HepG2 (cell line): ENCODE measurements around the gene FZD4. TPM values are rescaled to one million over a fixed set of nuclear protein-coding genes. Genes with fewer than 3 reads are reported as not detected.

Source experiments
- ARNT ChIP-seq: fragments of 450-650 bp; IDR thresholded peaks from 2 replicates; pipeline ENCODE4 v1.6.1; 2017
- DMTF1 ChIP-seq: sonication (generic); formaldehyde crosslinking; IDR thresholded peaks from 2 replicates; pipeline ENCODE4 v1.4.0; 2020; ENCODE audit warnings: mild to moderate bottlenecking, missing genetic modification reagents
- FOSL1 ChIP-seq: sonication (generic); formaldehyde crosslinking; IDR thresholded peaks from 2 replicates; pipeline ENCODE4 v1.9.0; 2021; ENCODE audit warnings: missing genetic modification reagents, borderline replicate concordance
- FOXA1 ChIP-seq, 2 experiments: fragments of 450-650 bp in 1 of 2; sonication (generic) in 1 of 2; formaldehyde crosslinking in 1 of 2; IDR thresholded peaks; 2 replicates each; pipeline versions ENCODE4 v1.4.0 to v1.6.1; 2016 to 2020; ENCODE audit warnings: missing genetic modification reagents in 1 of 2
- KLF16 ChIP-seq, 2 experiments: sonication (generic) in 1 of 2; formaldehyde crosslinking in 1 of 2; IDR thresholded peaks; 2 replicates each; pipeline versions ENCODE4 v1.6.1 to v1.8.0; 2016 to 2023; ENCODE audit warnings: missing genetic modification reagents in 2 of 2, missing compliant biosample characterization in 1 of 2
- MYPOP ChIP-seq: sonication (generic); formaldehyde crosslinking; IDR thresholded peaks from 2 replicates; pipeline ENCODE4 v1.8.1; 2023; ENCODE audit warnings: mild to moderate bottlenecking, moderate library complexity, missing genetic modification reagents
- PAXIP1 ChIP-seq: sonication (generic); formaldehyde crosslinking; conservative IDR thresholded peaks from 2 replicates; pipeline ENCODE4 v1.4.0; 2020; ENCODE audit warnings: mild to moderate bottlenecking, missing genetic modification reagents, moderate library complexity
- POLR2AphosphoS2 ChIP-seq: IDR thresholded peaks from 2 replicates; pipeline ENCODE4 v1.6.1; 2011; ENCODE audit warnings: low read depth, low read length, improper control_type of control experiment
- TBL1XR1 ChIP-seq: fragments of 150-350 bp; IDR thresholded peaks from 2 replicates; pipeline ENCODE4 v1.6.1; 2014; ENCODE audit warnings: borderline replicate concordance, low read length; ENCODE audit not compliant: partially characterized antibody
- TMF1 ChIP-seq: sonication (generic); formaldehyde crosslinking; IDR thresholded peaks from 2 replicates; pipeline ENCODE4 v1.8.1; 2022; ENCODE audit warnings: low read depth, missing genetic modification reagents
- TOPORS ChIP-seq: sonication (generic); formaldehyde crosslinking; IDR thresholded peaks from 2 replicates; pipeline ENCODE4 v1.8.0; 2023; ENCODE audit warnings: mild to moderate bottlenecking, missing genetic modification reagents
- ZNF431 ChIP-seq: sonication (generic); formaldehyde crosslinking; IDR thresholded peaks from 2 replicates; pipeline ENCODE4 v1.9.0; 2022; ENCODE audit warnings: missing genetic modification reagents, low read depth, mild to moderate bottlenecking, borderline replicate concordance
- ZNF530 ChIP-seq: sonication (generic); formaldehyde crosslinking; IDR thresholded peaks from 2 replicates; pipeline ENCODE4 v1.5.0; 2020; ENCODE audit warnings: low read depth, mild to moderate bottlenecking, missing genetic modification reagents
- ZNF589 ChIP-seq: sonication (generic); formaldehyde crosslinking; conservative IDR thresholded peaks from 2 replicates; pipeline ENCODE4 v1.8.0; 2022; ENCODE audit warnings: mild to moderate bottlenecking, moderate library complexity, missing genetic modification reagents
- ZNF776 ChIP-seq: sonication (generic); formaldehyde crosslinking; IDR thresholded peaks from 2 replicates; pipeline ENCODE4 v1.4.0; 2020; ENCODE audit warnings: mild to moderate bottlenecking, missing genetic modification reagents
- ZNF883 ChIP-seq: sonication (generic); formaldehyde crosslinking; IDR thresholded peaks from 2 replicates; pipeline ENCODE4 v1.5.1; 2020; ENCODE audit warnings: mild to moderate bottlenecking, missing genetic modification reagents; ENCODE audit errors: not compliant biosample characterization
- polyA plus RNA-seq, 8 experiments: library from polyadenylated mRNA; depleted of rRNA in 3 of 8; stranded (reverse) in 7 of 8; unstranded in 1 of 8; fragments of >200 nt; fragmentation: Illumina TruSeq in 4 of 8; extraction: Trizol in 4 of 8; gene quantifications; 2 replicates each; pipeline versions ENCODE4 v1.2.1 to v1.2.3, GENCODE V29; 2011 to 2016; ENCODE audit warnings: low read depth in 4 of 8, missing spikeins in 1 of 8, mixed read lengths in 1 of 8; ENCODE audit not compliant: insufficient read depth in 1 of 8
- total RNA-seq, 5 experiments: library from RNA; depleted of rRNA; stranded (reverse); fragments of >200 nt; fragmentation: Illumina TruSeq; extraction: Trizol; gene quantifications; 2 replicates each; pipeline ENCODE4 v1.2.3, GENCODE V29; 2016; ENCODE audit warnings: low read depth in 1 of 5
- TF ChIP-seq, protein P1 (sequence below): sonication (generic); formaldehyde crosslinking; IDR thresholded peaks from 2 replicates; pipeline ENCODE4 v1.4.0; 2020; ENCODE audit warnings: missing genetic modification reagents, borderline replicate concordance

FZD4 gene
- total and polyA plus RNA-seq, 2 of the 13 experiments (the other 11 are each of a cell fraction or from before 2014, with no cell fraction given): 46.5 to 70.4 TPM

GRCh38 chr11:86954269-86955110 lies 705 bp downstream of the FZD4 start (continued):
- TF ChIP-seq, protein P1, sequence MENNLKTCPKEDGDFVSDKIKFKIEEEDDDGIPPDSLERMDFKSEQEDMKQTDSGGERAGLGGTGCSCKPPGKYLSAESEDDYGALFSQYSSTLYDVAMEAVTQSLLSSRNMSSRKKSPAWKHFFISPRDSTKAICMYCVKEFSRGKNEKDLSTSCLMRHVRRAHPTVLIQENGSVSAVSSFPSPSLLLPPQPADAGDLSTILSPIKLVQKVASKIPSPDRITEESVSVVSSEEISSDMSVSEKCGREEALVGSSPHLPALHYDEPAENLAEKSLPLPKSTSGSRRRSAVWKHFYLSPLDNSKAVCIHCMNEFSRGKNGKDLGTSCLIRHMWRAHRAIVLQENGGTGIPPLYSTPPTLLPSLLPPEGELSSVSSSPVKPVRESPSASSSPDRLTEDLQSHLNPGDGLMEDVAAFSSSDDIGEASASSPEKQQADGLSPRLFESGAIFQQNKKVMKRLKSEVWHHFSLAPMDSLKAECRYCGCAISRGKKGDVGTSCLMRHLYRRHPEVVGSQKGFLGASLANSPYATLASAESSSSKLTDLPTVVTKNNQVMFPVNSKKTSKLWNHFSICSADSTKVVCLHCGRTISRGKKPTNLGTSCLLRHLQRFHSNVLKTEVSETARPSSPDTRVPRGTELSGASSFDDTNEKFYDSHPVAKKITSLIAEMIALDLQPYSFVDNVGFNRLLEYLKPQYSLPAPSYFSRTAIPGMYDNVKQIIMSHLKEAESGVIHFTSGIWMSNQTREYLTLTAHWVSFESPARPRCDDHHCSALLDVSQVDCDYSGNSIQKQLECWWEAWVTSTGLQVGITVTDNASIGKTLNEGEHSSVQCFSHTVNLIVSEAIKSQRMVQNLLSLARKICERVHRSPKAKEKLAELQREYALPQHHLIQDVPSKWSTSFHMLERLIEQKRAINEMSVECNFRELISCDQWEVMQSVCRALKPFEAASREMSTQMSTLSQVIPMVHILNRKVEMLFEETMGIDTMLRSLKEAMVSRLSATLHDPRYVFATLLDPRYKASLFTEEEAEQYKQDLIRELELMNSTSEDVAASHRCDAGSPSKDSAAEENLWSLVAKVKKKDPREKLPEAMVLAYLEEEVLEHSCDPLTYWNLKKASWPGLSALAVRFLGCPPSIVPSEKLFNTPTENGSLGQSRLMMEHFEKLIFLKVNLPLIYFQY (CRISPR knock-in tag): no peak
- TF ChIP-seq ZNF776 (CRISPR knock-in tag) (no peak), TMF1 (CRISPR knock-in tag) (no peak), ZNF431 (CRISPR knock-in tag) (no peak), FOXA1 (IDR thresholded peaks at IDR 0.05) (no peak), FOXA1 (CRISPR knock-in tag; IDR thresholded peaks at IDR 0.05) (no peak), TOPORS (CRISPR knock-in tag) (no peak), DMTF1 (no peak), MYPOP (CRISPR knock-in tag) (no peak), POLR2AphosphoS2 (no peak), ZNF530 (CRISPR knock-in tag) (0 out of 2 replicates have a peak, but pooled peaks have one; percentile 13), ARNT (no peak), KLF16 (CRISPR knock-in tag; IDR thresholded peaks at IDR 0.05) (no peak), ZNF883 (no peak), PAXIP1 (CRISPR knock-in tag) (peak; percentile 34; the same call in 1 of the 2 replicates), ZNF589 (0 out of 2 replicates have a peak, but pooled peaks have one; percentile 15), TBL1XR1 (no peak), FOSL1 (CRISPR knock-in tag) (no peak)
